ENCODE results near the gene XRCC3. TPM values are rescaled to one million over a fixed set of nuclear protein-coding genes. Genes with fewer than 3 reads are reported as not detected.
A peak's percentile ranks its signal among the peaks of the same experiment; 100 is the strongest.

The XRCC3 gene
- total and polyA plus RNA-seq, 7 experiments from 2014 or later: 5.1 to 38.9 (median 10.2) TPM

DNA sequence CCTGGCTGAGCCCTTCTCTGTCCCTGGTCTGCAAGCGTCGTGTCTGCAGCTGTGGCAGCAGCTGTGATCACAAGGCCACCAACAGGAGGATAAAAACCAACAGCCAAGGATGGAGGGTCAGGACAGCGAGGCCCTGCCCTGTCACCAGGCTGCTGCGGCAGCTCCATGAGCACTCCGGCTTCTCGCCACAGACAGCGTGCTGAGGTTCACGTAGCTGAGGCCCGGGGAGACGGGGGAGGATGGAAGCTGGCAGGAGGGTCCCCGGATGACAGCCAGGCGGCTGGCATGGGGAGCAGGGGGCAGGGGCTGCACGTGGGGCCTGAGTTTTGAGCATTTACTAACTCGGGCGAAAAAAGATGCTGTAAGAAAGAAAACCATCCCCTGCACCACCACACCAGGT lies 5.4 kb downstream of the XRCC3 start:
- ChIA-PET CTCF (no interaction called here), POLR2A (no interaction called here)
- peaks cover 0 to 6% of the 10 kb centered on the region in 2 donors for H3K4me1 ChIP-seq (ENCODE audit: control insufficient read depth in 2 of 2, insufficient read depth in 2 of 2, low read length in 2 of 2)
- no peaks in the 10 kb centered on the region for H3K27me3 ChIP-seq (ENCODE audit: control insufficient read depth in 2 of 2, insufficient read depth in 2 of 2, low read length in 2 of 2)
- H3K36me3 Mint-ChIP-seq: peaks cover 0 to 3% (median 0%) of the 10 kb centered on the region in 5 donors
- peaks cover 0 to 29% (median 0%) of the 10 kb centered on the region in 3 experiments for H3K36me3 ChIP-seq (ENCODE audit: control insufficient read depth in 2 of 3, insufficient read depth in 3 of 3, low read length in 3 of 3)
- ATAC-seq (no peak), DNase-seq (no peak)
- intact Hi-C loops (cut with micrococcal nuclease): loop anchor here in 1 of 2 donors (10.0 kb wide), 1 partner anchor 935 kb away; the partner anchor contains the start of gene TRAF3
- no peak overlapping the region for H3K4me3 ChIP-seq (ENCODE audit: low read length)
- peaks cover 6 to 25% (median 14%) of the 10 kb centered on the region in 7 donors for H3K4me1 Mint-ChIP-seq
- H3K27ac ChIP-seq (ENCODE audit: low read depth, low read length): no peak overlapping the region
- no peaks in the 10 kb centered on the region for H3K9me3 ChIP-seq (ENCODE audit: control insufficient read depth in 2 of 3, low read length in 3 of 3)
- no peak overlapping the region for H3K4me3 Mint-ChIP-seq
- H3K9me3 Mint-ChIP-seq: no peaks in the 10 kb centered on the region
- H3K27me3 Mint-ChIP-seq: no peaks in the 10 kb centered on the region
- peak overlapping the region in 1 of 9 donors; percentile 65 for H3K27ac Mint-ChIP-seq

DNA sequence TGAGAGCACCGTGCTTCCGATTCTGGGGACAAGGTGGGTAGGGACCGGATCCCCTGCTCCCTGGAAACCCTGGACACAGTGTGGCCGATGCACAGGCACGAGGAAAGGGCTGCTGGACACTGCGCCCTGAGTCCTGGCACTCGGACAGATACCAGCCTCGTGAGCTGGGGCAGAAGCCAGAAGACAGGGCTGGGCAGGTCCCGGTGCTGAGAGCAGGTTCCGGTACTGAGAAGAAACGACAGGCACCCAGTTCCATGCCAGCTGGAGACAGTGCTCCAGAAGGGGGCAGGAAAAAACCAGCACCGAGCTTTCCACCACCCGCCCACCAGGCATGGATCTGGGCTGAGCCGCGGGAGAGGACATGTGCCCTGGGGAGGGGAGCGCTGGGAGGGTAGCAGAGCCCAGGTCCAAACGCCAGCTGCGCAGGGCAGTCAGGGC lies 6.5 kb downstream of the XRCC3 start:
- Histone ChIP-seq H3K27me3 (ENCODE audit: control insufficient read depth in 2 of 2, insufficient read depth in 2 of 2, low read length in 2 of 2) (no peaks in the 10 kb centered on the region), H3K27ac (ENCODE audit: low read depth, low read length) (no peak overlapping the region), H3K9me3 (ENCODE audit: control insufficient read depth in 2 of 3, low read length in 3 of 3) (no peaks in the 10 kb centered on the region), H3K36me3 (ENCODE audit: control insufficient read depth in 2 of 3, insufficient read depth in 3 of 3, low read length in 3 of 3) (peaks cover 0 to 32% (median 0%) of the 10 kb centered on the region in 3 experiments), H3K4me1 (ENCODE audit: control insufficient read depth in 2 of 2, insufficient read depth in 2 of 2, low read length in 2 of 2) (no peaks in the 10 kb centered on the region), H3K4me3 (ENCODE audit: low read length) (no peak overlapping the region)
- H3K9me3 Mint-ChIP-seq: peaks cover 0 to 2% (median 0%) of the 10 kb centered on the region in 11 donors
- no peak overlapping the region for H3K4me3 Mint-ChIP-seq
- POLR2A ChIA-PET: no interaction called here
- DNase-seq (no peak), ATAC-seq (no peak)
- intact Hi-C loops (cut with micrococcal nuclease): no loop called here
- H3K27ac Mint-ChIP-seq: peak overlapping the region in 1 of 9 donors; percentile 67
- H3K36me3 Mint-ChIP-seq: peaks cover 0 to 4% (median 0%) of the 10 kb centered on the region in 5 donors
- no peaks in the 10 kb centered on the region for H3K27me3 Mint-ChIP-seq
- H3K4me1 Mint-ChIP-seq: peaks cover 6 to 20% (median 10%) of the 10 kb centered on the region in 7 donors
- CTCF ChIA-PET: interaction anchor here (0.6 kb wide), 1 partner anchor 93 kb away, joined by 3 read pairs; no protein-coding TSS in a partner anchor

DNA sequence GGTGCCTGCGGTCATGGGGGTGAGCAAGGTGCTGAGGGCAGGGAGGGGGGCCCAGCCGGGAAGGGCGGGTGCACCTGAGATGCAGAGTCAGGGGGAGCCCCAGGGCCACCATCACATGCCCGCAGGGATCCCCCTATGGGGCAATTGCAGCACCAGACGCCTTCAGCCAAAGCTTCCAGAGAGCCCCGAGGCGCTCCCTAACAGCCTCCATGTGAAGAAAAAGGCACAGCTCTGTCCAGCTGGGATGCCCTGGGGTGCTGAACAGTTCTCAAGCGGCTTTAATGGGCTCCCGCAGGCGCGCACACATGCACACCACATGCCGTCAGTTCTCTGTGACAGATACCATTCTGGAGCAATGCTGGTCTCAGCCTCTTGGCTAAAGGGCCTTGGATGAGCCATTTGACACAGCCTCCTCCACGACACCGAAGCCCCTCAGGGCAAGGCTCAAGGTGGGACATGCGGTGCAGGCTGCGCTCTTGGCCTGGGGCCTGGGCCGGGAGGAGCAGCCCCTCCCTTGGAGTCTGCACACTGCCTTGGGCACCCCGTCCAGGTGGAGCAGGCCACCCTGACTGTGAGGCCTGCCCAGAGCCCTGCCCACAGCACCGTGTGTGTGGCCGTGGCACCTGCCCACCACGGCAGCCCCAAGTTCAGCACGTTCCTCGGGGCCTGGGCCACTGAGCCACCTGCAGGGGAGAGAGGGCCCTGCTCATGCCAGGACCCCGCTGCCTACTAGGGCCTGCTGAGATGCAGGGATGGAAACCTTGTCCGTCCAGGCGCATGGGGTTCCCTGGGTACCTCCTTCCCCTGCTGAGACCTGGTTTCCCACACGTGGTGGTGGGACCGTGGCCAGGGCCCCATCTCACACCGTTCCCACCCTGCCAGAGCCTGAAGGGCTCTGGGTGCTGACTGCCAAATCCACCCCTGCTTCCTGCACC lies 7.7 kb downstream of the XRCC3 start:
- Mint-ChIP-seq H3K27me3 (no peaks in the 10 kb centered on the region), H3K4me3 (no peak overlapping the region), H3K27ac (peak overlapping the region in 2 of 9 donors; percentile 52 to 77), H3K36me3 (peaks cover 0 to 10% (median 0%) of the 10 kb centered on the region in 5 donors), H3K9me3 (peaks cover 0 to 2% (median 0%) of the 10 kb centered on the region in 11 donors), H3K4me1 (peaks cover 0 to 12% (median 3%) of the 10 kb centered on the region in 7 donors)
- intact Hi-C loops (cut with micrococcal nuclease): no loop called here
- ChIA-PET POLR2A (no interaction called here), CTCF (no interaction called here)
- Histone ChIP-seq H3K4me1 (ENCODE audit: control insufficient read depth in 2 of 2, insufficient read depth in 2 of 2, low read length in 2 of 2) (no peaks in the 10 kb centered on the region), H3K9me3 (ENCODE audit: control insufficient read depth in 2 of 3, low read length in 3 of 3) (no peaks in the 10 kb centered on the region), H3K4me3 (ENCODE audit: low read length) (no peak overlapping the region), H3K27ac (ENCODE audit: low read depth, low read length) (no peak overlapping the region), H3K36me3 (ENCODE audit: control insufficient read depth in 2 of 3, insufficient read depth in 3 of 3, low read length in 3 of 3) (peaks cover 0 to 44% (median 0%) of the 10 kb centered on the region in 3 experiments), H3K27me3 (ENCODE audit: control insufficient read depth in 2 of 2, insufficient read depth in 2 of 2, low read length in 2 of 2) (no peaks in the 10 kb centered on the region)
- DNase-seq: no peak
- no peak for ATAC-seq

DNA sequence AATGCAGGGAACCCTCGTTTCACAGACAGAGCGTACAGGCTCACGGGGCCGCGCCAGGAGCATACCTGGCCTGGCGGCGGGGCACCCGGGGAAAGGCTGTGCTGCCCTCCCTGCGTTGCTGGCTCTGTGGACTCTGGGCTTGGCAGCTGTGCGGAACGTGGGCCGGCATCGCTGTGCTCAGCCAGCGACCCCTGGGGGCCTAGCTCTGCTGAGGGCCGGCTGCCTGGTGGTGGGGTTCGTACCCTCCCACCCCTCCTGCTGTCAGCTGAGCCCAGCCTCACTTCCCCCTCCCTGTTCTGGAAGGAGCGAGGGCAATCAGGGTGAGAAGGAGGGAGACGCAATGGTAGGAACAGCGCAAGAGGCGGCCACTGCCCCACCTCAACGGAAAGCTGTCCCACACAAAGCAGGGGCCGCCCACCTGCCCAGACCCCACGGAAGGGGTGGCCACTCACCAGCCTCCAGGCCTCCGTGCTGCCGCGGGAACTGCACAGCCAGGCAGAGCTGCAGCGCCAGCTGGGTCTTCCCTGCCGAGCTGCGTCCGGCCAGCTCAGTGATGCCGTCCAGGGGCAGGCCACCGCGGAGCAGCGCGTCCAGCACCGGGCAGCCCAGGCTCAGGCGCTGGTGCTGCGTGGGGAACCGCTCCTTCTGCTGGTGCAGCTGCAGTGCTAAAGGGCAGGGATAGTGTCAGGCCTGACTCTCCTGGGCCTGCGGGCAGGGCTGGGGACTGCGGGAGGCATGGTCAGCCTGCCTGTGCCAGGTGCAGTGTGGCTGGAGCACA lies 8.5 kb downstream of the XRCC3 start:
- Histone ChIP-seq H3K4me3 (ENCODE audit: low read length) (no peak overlapping the region), H3K27me3 (ENCODE audit: control insufficient read depth in 2 of 2, insufficient read depth in 2 of 2, low read length in 2 of 2) (no peaks in the 10 kb centered on the region), H3K27ac (ENCODE audit: low read depth, low read length) (no peak overlapping the region), H3K4me1 (ENCODE audit: control insufficient read depth in 2 of 2, insufficient read depth in 2 of 2, low read length in 2 of 2) (no peaks in the 10 kb centered on the region), H3K9me3 (ENCODE audit: control insufficient read depth in 2 of 3, low read length in 3 of 3) (no peaks in the 10 kb centered on the region), H3K36me3 (ENCODE audit: control insufficient read depth in 2 of 3, insufficient read depth in 3 of 3, low read length in 3 of 3) (peaks cover 0 to 51% (median 0%) of the 10 kb centered on the region in 3 experiments)
- H3K27me3 Mint-ChIP-seq: no peaks in the 10 kb centered on the region
- peaks cover 0 to 11% (median 0%) of the 10 kb centered on the region in 5 donors for H3K36me3 Mint-ChIP-seq
- POLR2A ChIA-PET: no interaction called here
- peak overlapping the region in 1 of 9 donors; percentile 46 for H3K27ac Mint-ChIP-seq
- intact Hi-C loops (cut with micrococcal nuclease): no loop called here
- DNase-seq: no peak
- peaks cover 0 to 2% (median 0%) of the 10 kb centered on the region in 11 donors for H3K9me3 Mint-ChIP-seq
- no peak for ATAC-seq
- CTCF ChIA-PET: no interaction called here
- H3K4me3 Mint-ChIP-seq: no peak overlapping the region
- peaks cover 0 to 10% (median 0%) of the 10 kb centered on the region in 7 donors for H3K4me1 Mint-ChIP-seq

DNA sequence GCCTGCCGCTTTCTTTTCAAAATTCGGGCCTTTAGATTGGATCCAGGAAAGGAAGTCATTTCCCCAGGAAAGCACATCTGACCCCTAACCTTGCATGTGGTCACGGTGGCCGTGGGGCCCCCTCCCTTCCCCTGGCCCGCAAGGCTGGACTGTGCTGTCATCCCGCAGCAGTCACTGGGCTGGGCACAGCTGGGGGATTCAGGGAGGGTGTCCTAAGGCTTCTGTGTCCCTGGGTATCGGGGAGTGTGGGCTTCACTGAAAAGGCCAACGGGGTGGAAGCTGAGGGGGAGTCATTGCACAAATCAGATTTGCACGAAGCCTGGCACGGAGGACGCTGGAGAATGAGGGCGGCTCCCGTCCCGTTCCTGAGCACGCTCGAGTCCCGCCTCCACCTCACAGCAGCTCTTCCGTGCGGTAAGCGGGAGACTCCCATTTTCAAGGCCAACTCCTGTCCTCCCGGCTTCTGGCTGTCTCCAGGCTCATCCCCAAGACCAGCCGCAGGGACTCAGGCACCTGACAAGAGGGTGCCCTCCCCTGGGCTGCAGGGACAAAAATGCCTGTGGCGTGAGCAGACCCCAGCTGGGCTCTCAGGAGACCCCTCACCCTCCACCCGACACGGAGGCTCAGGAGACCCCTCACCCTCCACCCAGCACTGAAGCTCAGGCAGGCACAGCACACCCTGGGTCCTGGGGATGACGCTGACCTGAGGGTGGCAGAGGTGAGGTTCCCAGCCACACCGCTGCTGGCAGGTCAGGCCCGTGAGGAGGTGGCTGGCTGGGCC lies 9.6 kb downstream of the XRCC3 start:
- CTCF ChIA-PET: no interaction called here
- Mint-ChIP-seq H3K27me3 (no peaks in the 10 kb centered on the region), H3K4me1 (peaks cover 0 to 10% (median 0%) of the 10 kb centered on the region in 7 donors), H3K36me3 (peaks cover 0 to 11% (median 0%) of the 10 kb centered on the region in 5 donors), H3K27ac (no peak overlapping the region), H3K9me3 (peaks cover 0 to 2% (median 0%) of the 10 kb centered on the region in 11 donors), H3K4me3 (no peak overlapping the region)
- H3K4me1 ChIP-seq (ENCODE audit: control insufficient read depth in 2 of 2, insufficient read depth in 2 of 2, low read length in 2 of 2): no peaks in the 10 kb centered on the region
- ATAC-seq: no peak
- no peak overlapping the region for H3K4me3 ChIP-seq (ENCODE audit: low read length)
- no peak overlapping the region for H3K27ac ChIP-seq (ENCODE audit: low read depth, low read length)
- no peaks in the 10 kb centered on the region for H3K27me3 ChIP-seq (ENCODE audit: control insufficient read depth in 2 of 2, insufficient read depth in 2 of 2, low read length in 2 of 2)
- DNase-seq: no peak
- intact Hi-C loops (cut with micrococcal nuclease): no loop called here
- POLR2A ChIA-PET: no interaction called here
- peaks cover 0 to 61% (median 0%) of the 10 kb centered on the region in 3 experiments for H3K36me3 ChIP-seq (ENCODE audit: control insufficient read depth in 2 of 3, insufficient read depth in 3 of 3, low read length in 3 of 3)
- no peaks in the 10 kb centered on the region for H3K9me3 ChIP-seq (ENCODE audit: control insufficient read depth in 2 of 3, low read length in 3 of 3)

DNA sequence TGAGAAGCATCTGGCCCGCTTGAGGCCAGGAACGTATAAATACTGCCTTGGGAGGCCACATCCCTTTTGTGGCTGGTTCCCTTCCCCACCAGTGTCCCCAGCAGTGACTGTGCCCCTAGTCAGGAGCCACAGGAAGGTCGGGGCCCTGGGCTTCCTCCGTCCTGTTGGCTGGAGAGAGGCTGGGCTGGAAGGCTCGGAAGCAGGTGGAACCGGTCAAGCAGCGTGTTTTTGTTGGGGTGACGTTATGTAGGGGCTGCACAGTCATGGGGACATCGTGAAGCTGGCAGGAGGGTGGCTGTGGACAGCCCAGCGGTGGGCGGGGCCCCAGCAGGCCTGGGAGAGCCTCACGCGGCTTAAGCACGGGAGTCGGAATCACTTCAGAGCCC lies 10.1 kb downstream of the XRCC3 start:
- Mint-ChIP-seq H3K27me3 (no peaks in the 10 kb centered on the region), H3K9me3 (peaks cover 0 to 2% (median 0%) of the 10 kb centered on the region in 11 donors), H3K4me1 (peaks cover 0 to 10% (median 0%) of the 10 kb centered on the region in 7 donors), H3K4me3 (no peak overlapping the region), H3K27ac (peak overlapping the region in 2 of 9 donors; percentile 17 to 38), H3K36me3 (peaks cover 0 to 11% (median 0%) of the 10 kb centered on the region in 5 donors)
- DNase-seq (no peak), ATAC-seq (no peak)
- Histone ChIP-seq H3K27ac (ENCODE audit: low read depth, low read length) (no peak overlapping the region), H3K9me3 (ENCODE audit: control insufficient read depth in 2 of 3, low read length in 3 of 3) (no peaks in the 10 kb centered on the region), H3K36me3 (ENCODE audit: control insufficient read depth in 2 of 3, insufficient read depth in 3 of 3, low read length in 3 of 3) (peaks cover 0 to 67% (median 0%) of the 10 kb centered on the region in 3 experiments), H3K27me3 (ENCODE audit: control insufficient read depth in 2 of 2, insufficient read depth in 2 of 2, low read length in 2 of 2) (no peaks in the 10 kb centered on the region), H3K4me3 (ENCODE audit: low read length) (no peak overlapping the region), H3K4me1 (ENCODE audit: control insufficient read depth in 2 of 2, insufficient read depth in 2 of 2, low read length in 2 of 2) (no peaks in the 10 kb centered on the region)
- ChIA-PET CTCF (no interaction called here), POLR2A (no interaction called here)
- intact Hi-C loops (cut with micrococcal nuclease): no loop called here
